ENCODE measurements around the gene KCNQ1.

GRCh38 chr11:2842876-2843275, 398.1 kb downstream of the KCNQ1 start:
- TF ChIP-seq CTCF (IDR thresholded peaks at IDR 0.05) (no peak), EP300 (IDR thresholded peaks at IDR 0.05; ENCODE audit: borderline replicate concordance in 1 of 2, low read depth in 1 of 2, low read length in 1 of 2) (no peak), PBX3 (IDR thresholded peaks at IDR 0.05) (no peak), TEAD4 (IDR thresholded peaks at IDR 0.05; ENCODE audit: borderline replicate concordance, insufficient read depth) (no peak), RFX5 (IDR thresholded peaks at IDR 0.05; ENCODE audit: low read length) (no peak), MAX (IDR thresholded peaks at IDR 0.05; ENCODE audit: low read depth) (no peak)

Measured in SK-N-SH (cell line).